Esophagus mucosa (tissue), 1 donor: ENCODE data around the gene NT5DC2. TPM values are rescaled to one million over a fixed set of nuclear protein-coding genes. Genes with fewer than 3 reads are reported as not detected.

ENCODE experiments used
- ATAC-seq: fragments of 200-7000 bp; cut with Tn5 transposase; one replicate; pipeline ENCODE4 v1.9.1; 2020
- total RNA-seq: library from RNA; stranded (reverse); gene quantifications from one replicate; pipeline ENCODE4 v1.2.4, GENCODE V29; 2023
- donor health status: DM: yes; HTN: yes; CAD: no.

Gene NT5DC2
- 55.0 TPM for total RNA-seq

DNA sequence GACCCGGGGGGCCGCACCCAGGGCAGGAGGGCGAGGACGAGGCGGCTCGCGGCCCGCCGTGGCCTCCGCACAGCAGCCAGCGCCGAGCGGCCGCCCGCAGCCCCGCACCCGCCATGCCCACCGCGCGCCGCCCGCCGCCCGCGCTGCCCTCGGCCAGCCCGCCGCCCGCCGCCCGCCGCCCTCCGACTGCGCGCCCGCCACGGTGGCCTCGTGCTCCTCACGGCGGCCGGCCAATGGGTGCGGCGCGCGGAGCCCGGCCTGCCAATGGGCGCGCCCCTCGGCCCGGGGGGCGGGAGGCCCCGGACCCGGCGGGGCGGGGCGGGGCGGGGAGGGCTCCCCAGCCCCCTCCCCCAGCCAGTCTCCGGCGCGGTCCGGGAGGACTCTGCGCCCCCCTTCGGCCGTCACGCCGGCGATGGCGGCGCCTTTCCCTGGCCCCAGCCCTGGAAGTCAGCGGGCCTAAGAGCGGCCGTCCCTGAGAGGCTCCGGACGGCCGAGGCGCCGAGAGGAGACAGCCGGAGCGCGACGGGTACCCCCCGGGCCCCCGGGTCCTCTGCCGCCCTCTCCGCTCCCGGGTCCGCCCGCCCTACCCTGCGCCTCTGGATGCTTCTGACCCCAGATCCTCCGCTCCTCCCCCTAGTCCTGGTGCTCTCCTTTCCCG is at the start of gene NT5DC2:
Gene NT5DC2, minus strand, starts transcription at position 235 of the 658 bp plus-strand sequence. Its CDS starts 120 bp downstream, at position 115.
- peak; percentile 24 for ATAC-seq

DNA sequence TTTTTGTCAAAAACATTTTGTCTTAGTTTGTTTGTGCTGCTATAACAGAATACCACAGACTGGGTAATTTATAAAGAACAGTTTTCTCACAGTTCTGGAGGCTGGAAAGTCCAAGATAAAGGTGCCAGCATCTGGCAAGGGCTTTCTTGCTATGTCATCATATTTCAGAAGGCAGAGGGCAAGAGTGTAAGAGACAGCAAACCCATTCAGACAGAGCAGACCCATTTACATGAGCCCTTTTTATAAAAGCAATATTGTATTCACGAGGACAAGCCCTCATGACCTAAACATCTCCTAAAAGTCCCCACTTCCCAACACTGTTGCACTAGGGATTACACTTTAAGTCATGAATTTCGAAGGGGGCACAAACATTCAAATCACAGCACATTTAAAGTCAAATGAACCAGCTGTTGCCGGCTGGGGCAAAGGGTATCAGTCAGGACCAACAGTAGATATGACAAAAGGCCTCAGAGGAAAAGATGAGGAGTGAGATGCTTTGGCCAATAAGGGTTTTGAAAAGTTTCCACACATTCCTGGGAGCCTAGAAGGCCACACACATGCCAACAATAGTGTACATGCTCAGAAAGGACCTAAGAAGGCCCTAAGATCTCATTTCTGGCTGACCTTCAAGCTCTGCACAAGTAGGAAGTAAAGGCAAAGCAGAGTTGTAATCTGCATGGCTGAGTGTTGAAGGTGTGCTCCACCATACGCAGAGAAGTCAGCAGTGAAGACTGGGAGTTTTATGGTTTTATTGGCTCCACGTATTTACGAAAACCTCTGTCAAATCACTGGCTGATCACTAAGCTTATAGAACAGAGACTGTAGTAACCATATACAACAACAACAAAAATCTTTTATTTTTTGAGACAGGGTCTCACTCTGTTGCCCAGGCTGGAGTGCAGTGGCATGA is 40.7 kb upstream of the NT5DC2 start:
- ATAC-seq = no peak

DNA sequence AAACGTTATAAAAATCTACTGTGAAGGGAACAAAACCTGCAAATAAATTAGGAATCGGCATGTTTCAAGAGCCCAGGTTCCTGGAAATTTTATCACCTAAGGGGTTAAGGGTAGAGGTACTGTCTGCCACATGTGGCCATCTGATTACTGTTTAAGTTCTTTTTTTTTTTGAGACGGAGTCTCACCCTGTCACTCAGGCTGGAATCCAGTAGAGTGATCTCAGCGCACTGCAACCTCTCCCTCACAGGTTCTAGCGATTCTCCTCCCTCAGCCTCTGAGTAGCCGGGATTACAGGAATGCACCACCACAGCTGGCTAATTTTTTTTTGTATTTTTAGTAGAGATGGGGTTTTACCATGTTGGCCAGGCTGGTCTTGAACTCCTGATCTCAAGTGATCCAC is 38.6 kb upstream of the NT5DC2 start:
- no peak for ATAC-seq

DNA sequence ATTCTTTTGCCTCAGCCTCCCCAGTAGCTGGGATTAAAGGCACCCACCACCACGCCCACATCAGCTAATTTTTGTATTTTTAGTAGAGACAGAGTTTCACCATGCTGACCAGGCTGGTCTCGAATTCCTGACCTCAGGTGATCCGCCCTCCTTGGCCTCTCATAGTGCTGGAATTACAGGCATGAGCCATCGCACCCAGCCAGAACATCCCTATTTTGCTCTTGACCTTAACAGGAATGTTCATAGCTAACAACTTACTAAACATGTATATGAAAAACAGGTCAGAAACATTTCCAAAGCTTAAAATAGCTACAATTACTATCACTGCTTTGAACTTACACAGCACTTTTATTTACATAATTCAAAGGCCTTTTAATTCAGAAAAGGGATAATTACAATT is 36.4 kb upstream of the NT5DC2 start:
- ATAC-seq = no peak

DNA sequence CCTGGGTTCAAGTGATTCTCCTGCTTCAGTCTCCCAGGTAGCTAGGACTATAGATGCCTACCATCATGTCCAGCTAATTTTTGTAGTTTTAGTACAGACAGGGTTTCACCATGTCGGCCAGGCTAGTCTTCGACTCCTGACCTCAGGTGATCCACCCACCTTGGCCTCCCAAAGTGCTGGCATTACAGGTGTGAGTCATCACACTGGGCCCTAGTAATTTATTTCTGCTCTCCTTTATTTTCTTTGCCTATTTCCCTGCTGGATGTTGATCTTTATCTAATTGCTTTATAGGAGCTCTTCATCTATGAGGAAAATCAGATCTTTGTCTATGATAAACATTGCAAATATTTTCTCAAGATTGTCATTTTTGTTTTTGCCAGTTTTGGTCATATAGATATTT is 34.4 kb upstream of the NT5DC2 start:
- no peak for ATAC-seq

DNA sequence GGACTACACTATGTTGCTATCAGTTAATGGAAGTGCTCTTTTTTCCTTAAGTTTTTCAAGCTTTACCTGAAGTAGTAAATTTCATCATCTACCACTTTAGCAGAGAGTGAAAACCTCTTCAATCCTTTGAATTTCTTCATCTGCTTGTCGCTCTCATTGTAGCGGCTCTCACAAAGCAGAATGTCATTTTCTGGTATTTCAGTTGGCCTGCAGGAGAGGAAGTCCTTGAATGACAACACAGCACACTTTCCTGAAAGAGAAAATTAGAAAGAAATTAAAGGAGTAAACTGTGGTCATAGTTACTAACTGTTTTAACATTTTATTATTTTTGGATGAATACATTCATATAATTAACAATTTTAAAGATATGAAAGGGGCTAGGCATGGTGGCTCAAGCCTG is 30.3 kb upstream of the NT5DC2 start:
- no peak for ATAC-seq

DNA sequence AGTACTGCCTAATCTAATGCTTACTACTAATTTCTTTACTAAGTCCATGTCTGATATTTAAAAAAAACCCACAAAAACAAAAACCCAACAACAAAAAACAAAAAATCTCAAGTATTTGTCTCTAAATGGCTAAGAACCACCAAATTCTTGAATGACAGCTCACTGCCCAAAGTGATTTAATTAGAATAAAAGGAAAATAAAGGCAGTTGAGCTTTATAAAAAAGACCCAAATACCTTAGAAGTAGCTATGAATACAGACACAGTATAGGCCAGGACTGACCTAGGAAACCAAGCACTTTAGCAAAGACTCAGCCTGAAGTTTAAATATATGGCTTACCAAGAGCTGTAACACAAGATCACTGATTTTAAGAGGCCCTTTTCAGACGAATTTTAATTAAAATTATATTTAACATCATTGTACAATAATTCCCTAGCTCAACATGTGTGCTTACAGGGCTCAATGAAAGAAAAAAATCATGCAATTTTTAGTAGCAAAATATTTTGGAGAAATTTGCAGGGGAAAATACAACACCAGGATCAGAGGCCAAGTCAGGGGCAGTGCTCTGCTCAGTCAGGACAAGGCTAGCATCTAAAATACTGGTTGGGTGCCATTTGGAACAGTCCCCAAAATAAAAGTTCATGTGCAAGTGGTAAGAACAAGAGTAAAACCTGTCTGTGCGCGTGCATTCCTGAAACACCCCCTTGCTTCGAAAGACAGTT is 27.5 kb upstream of the NT5DC2 start:
- no peak for ATAC-seq

DNA sequence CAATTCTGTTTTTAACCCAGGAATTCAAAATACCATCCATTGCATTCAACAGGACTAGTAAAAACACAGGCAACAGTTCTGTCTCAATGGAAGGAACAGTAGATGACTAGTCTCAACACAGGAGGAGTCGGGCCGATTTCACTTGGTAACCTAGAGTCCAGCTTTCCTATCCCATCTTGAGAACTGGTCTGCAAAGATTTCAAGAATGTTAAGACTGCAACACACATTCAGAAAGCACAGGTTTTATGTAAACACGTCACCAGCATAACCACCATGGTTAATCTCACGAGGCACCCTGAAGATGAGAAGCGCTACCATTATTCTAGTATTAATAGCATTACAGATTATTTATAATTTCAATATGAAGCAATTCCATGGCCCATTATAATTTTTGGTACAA is 24.8 kb upstream of the NT5DC2 start:
- no peak for ATAC-seq

DNA sequence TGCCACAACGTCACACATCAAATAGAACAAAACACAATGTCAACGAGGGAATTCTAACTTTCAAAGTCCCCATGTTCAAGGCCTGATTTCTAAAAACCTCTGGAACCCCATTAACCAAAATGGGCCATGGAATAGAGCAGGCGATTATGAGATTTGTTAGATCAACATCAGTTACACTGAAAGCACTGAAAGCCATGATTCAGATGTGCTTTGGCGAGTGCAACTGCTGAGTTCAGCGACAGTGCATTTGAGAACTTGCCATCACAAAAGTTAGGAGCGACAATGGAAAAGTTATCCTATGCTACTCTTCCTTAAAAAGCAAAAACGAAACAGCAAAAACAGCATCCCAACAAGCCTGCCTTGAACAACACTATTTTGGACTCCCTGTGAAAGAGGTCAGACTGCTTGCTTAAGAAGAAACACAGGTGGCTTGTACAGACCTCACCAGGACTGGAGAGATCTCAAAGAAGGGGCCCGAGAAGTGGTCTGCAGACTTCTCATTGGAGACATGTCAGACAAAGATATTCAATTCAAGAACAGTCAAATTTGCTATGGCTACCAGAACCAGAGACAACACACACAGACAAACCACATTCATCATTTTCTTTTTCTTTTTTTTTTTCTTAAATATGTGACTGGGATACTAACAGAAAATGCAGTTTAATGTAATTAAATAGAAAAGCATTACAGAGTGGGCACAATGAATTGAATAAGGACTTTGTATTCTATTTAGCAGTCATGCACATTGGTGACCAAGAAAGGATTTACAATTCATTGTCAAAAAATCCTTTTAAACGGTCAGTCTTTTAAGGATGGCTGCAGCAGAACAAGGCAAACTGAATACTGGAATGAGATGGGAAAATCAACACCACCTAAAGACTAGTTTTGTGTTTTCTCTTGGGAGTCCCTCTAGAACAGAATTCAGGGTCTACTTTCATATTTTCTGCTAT is 23.6 kb upstream of the NT5DC2 start:
- ATAC-seq = no peak

DNA sequence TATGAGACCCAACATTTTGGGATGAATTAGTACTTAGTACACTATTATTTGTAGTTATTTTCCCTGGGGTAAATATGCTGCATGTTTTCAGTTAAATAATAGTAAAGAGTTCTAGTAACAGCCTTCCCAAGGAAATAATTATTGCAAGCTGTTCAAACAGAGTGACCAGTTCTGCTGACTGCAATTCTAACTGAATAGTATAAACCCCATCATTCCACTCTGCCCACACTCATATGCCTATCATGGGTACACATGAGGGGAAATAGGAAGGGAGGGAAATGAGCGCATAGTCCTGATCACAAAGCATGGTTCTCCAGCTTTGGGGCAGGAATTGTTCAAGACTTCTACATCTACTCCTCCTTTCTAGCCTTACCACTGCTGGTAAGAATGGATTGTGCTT is 21.4 kb upstream of the NT5DC2 start:
- ATAC-seq = no peak

DNA sequence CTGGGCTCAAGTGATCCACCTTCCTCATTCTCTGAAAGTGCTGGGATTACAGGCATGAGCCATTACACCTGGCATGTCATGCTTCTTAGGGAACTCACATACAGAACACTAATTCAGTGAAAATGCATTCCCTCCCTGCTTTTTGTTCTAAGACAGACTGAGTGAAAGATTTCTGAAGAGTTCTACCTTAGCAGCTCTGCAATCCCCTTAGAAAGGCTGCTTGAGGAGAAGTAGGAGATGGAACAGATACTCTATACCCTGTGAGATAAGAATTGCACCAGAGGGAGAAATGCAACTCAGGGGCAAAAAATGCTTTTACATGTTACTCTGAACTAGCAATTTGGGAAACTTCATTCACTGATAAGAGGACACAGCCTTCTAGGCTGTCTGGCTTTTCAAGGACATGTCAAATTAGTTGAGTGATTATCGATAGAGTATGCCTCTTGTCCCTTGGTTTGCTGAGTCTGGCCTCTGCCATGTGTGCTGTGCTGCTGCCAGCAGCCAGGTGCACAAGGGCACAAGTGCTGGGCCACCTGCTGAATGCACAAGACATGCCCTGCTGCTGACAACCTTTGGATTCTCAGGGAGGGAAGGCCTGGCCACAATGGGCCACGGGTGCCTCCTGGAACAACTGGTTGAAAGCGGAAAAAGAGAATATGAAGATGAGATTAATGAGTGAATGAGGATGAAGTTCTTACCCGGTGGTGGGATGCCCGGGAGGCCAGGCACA is 20.5 kb upstream of the NT5DC2 start:
- ATAC-seq = no peak

DNA sequence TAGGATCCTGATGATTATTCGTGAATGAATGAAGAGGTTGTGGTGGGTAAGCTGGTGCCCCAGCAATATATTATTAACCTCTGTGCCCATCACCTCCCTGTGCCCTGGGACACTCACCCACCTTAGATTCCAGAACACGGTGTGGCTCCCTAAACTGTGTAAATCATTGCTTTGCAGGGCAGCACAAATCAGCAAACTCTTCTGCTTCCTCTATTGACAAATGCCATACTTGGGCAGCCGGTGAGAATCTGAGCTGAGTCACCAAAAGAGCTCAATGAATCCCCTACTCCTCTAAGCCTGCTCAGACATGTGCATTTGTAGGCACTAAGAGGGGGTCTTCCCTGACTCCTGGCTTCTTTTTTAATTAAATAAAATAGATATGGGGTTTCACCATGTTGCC is 18.4 kb upstream of the NT5DC2 start:
- peak; percentile 62 for ATAC-seq

DNA sequence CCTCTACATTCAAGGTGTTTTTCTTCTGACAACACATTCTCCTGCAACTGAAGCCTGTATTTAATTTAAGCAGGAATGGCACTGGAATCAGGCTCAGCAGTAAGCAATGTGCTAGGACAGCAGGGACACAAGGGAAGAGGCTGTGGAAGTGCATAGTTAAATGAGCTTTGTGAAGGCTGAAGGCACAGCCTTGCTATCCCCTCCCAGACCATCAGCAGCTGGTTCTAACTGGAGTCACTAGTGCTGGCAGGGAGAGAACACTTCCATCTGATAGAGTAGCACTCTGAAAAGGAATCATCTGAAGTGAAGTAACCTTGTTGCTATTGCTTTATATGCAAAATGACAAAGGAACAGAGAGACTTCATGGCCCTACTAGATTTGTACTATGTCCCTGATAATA is 17.5 kb upstream of the NT5DC2 start:
- ATAC-seq = no peak

DNA sequence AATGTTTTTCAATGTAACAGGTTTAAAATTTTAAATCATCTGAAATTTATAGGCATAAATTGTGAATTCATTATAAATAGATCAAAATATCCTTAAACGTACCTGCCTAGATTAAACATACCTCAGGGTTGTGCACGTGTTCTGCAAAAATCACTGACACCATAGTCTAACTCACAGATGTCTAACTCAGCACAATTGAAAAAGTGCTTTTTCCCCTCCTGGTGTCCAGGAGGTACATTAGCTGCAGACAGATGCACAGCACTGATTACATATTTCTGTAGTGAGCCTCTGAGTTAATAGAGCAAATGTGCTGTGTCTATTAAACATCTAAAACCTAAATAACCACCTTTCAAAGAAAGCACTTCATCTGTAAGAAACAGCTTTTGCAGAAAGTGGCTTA is 13.5 kb upstream of the NT5DC2 start:
- ATAC-seq = no peak

DNA sequence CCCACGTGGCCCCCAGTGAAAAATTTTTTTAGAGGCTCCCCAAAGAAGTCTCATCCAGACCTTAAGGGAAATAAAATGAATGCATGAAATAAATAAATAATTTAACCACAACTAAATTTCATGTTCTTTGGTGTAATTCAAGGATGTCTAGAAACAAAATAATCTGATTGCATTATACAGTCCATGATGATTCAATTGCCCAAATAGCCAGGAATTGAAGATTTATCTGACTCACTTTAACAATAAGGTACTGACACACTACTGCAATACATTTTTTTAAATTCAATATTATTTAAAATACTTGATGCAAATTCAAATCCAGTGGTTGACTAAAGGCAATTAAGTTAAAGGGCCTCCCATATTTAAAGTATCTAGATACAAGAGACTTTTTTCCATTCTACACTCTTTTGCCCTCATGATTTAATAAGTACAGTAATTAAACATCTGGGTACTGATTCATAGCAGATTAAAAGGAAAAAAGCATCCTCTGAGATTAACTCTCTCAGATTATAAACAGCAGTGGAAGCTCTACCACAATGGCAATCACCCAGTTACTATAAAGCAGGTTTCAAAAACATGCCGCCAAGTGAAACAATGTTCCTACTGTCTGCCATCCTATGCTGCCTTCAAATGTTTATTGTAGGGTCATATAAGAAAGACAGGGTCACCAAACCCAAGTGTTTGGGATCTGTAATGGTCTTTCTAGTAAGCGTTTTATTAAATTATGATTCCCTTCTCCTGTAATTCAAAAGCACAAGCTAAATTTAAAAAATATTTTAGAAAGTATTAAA is 12.6 kb upstream of the NT5DC2 start:
- no peak for ATAC-seq

DNA sequence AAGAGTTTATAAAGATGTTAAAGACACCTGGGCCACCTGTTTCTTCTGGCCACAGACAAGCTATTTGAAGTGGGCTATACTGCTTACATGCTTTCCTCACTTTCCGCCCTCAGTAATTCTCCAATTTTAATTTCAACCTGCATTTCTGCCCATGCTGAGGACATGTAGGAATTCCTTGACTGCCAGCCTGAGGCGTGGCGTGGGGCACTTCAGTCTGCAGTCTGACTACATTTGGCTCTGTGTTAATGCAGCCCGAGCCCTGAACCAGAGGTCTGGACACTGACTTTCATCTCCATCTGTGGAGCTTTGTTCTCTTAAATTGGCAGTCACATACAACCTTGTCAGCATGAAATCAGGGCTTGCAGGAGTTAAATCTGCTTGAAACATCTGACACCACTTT is 11.3 kb upstream of the NT5DC2 start:
- ATAC-seq = no peak

DNA sequence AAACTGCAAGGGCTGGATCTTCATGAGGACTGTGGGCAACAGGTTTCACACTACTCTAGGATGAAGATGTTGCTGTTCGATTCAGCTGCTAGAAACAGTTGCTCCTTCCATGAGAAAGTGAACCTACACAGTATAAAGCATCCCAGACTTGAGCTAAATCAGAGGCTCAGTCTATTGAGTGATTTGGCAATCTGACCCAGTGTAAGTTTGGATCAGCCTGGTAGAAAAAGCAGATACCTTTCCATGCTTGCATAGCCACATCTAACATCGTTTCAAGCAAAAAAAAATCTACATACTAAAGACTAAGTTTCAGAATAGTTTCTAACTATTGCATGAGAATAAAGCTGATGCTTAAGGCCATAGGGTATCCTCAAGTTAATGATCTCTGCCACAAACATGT is 7.4 kb upstream of the NT5DC2 start:
- ATAC-seq = no peak

DNA sequence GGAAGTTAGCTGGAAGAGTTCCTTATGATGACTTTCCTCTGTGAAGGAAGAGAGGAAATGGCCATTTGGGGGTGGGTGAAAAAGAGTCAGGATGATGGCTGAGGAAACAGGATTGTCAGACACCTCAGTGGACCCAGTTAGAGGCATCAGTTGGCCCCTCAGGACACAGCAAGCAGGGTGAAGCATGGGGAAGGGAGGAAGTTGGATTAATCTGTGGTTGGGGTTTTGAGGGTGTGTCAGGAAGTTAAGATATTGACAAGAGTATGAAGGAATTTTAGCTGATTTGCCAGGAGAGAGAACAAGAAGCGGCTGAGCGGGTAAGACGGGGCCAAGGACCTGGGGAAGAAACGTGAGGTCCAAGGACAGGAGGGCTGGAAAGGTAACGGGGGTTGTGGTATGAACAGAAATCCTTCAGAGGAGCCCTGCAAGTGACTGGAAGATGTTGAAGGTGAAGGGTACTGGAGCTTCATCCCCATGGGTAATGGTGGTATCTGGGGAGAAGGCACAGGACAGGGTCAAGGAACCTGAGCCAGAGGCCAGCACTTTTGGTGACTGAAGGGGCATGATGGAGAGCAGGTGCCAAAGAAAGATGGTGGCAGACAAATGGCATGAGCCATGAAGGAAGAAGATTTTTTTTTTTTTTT is 5.5 kb upstream of the NT5DC2 start:
- ATAC-seq = no peak

DNA sequence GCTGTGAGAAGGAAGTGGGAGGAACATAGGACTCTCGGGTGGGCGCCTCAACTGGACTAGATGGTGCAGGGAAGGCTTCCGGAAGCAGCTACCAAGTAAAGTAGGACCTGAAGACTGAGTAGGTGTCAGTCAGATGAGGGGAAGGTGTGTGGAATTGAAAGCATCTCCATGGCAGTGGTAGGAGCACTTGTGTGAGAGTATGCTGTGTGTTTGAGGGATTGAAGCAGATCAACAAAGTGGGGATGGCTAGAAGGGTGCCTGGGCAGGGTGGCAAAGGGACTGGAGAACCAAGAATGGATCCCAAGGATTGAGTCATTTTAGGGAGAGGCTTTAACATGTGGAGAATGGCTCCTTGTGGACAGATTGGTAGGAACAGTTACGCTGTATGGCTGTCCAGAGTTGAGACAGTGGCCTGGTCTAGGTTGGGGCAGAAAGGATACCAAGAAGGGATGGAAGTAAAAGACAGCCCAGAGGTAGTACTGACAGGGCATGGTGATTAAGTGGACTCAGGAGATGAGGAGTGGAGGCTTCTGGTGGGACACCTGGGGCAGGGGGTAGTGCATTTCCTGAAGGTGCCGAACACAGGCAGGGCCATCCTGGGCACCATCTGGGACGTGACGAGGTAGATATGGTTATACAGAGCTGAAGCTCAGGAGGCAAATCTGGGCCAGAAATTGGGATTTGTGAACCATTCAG is 4.2 kb upstream of the NT5DC2 start:
- ATAC-seq = no peak
